HG02938 (cell line): ENCODE data around the gene DYNLT2.

Experiments used
- ATAC-seq: cut with Tn5 transposase; IDR thresholded peaks from one replicate; pipeline ENCODE4 v1.9.1; 2021; ENCODE audit warnings: mild to moderate bottlenecking, moderate library complexity; ENCODE audit not compliant: unreplicated experiment

DYNLT2 gene

DNA sequence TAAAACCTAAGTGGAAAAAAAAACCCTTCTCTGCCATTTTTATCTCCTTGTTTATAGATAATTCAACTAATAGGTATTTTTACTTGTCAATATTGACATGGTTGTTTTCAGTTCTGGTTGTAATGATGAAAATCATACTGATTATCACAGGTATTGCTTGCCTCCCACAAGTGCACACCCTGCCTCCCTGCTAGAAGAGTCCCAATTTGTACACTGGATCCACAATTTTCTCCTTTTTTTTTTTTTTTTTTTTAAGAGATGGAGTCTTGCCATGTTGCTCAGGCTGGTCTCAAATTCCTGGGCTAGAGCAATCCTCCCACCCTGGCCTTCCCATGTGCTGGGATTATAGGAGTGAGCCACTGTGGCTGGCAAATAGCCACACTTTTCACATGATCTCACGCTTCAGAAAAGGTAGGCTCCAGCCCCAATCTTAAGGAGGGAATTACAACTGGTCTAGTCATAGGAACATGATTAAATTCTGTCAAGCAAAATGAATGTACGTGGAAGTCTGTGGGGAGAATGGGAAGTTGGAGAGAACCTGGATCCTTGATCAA is 12.3 kb downstream of the DYNLT2 start:
- ATAC-seq, result no peak

DNA sequence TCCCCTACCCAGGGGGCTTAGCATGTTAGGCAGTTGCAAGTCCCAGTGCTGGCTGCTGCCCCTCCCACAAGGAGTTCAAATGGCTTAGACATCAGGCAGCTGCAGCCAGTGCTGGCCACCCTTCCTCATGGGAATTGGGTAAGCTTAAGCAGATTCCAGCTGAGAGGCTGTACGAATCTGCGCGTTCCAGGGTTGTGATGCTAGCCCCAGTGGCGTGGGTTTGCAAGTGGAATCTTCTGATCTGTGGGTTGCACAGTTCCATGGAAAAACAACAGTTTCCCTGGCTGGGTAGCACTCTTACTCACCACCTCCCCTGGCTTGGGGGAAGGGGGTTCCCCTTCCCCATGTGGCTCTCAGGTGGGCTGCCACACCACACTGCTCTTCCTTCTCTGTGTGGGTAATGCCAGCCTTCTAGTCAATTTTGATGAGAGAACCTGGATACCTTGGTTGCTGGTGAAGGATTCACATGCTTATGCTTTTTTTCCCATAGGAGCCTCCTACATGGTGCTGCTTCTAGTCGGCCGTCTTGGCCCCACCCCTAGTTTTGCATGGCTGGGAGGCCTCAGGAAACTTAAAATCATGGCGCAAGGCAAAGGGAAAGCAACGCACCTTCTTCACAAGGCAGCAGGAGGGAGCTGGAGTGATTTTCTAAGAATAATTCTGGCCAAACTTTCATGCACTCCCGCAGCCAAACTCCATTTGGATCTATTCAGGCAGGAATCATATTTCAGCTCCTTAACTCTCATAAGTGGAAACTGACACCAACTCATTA is 13.0 kb downstream of the DYNLT2 start:
- no peak for ATAC-seq

DNA sequence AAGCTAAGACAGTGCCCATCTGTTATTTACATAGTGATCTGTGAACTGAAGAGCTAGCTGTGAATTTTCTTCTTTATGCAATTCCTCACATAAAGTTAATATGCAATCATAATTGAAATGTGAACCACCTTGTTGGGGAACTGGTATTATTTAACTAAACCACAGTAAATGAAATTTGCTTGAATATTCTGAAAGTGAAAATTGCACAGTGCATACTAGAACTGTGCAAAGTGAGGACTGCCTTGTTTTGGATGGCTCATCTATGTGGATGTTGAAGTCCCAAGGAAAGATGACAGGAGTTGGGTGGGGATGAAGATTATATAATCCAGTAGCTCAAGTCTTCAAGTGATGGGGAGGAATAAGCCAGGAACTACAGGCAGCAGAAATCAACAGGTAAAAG is 21.4 kb downstream of the DYNLT2 start:
- ATAC-seq, result no peak

DNA sequence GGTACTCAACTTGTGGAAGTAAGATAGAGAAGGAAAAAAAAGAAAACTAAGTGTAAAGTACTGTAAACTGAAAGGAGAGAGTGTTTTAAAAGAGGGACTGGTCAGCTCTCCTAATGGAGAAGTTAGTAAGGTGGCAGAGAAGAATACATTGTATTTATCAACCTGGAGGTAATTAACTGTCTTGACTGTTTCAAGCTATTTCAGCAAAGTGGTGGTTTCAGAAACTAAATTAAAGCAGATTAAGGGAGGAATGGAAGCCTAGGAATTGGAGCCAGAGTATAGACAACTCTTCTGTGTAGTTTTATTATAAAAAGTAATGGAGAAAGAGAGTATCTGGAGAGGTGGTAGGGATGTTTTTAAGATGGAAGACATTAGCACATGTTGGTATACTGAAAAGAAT is 24.4 kb downstream of the DYNLT2 start:
- no peak for ATAC-seq

DNA sequence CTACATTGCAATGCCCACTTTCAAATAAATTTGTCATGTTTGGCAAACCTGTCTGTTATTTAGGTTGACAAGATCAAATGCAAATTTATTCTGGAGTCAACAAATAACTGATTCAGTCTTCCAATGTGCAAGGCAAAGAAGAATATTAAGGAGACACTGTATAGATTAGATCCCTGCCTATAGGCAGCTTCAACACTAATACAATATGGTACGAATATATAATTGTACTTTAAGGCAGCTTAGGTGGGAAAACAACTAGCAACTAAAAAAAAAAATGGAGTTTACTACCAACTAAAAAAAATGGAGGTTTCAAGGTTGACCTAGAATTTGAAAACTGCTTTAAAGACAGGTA is 25.3 kb downstream of the DYNLT2 start:
- ATAC-seq, result no peak

DNA sequence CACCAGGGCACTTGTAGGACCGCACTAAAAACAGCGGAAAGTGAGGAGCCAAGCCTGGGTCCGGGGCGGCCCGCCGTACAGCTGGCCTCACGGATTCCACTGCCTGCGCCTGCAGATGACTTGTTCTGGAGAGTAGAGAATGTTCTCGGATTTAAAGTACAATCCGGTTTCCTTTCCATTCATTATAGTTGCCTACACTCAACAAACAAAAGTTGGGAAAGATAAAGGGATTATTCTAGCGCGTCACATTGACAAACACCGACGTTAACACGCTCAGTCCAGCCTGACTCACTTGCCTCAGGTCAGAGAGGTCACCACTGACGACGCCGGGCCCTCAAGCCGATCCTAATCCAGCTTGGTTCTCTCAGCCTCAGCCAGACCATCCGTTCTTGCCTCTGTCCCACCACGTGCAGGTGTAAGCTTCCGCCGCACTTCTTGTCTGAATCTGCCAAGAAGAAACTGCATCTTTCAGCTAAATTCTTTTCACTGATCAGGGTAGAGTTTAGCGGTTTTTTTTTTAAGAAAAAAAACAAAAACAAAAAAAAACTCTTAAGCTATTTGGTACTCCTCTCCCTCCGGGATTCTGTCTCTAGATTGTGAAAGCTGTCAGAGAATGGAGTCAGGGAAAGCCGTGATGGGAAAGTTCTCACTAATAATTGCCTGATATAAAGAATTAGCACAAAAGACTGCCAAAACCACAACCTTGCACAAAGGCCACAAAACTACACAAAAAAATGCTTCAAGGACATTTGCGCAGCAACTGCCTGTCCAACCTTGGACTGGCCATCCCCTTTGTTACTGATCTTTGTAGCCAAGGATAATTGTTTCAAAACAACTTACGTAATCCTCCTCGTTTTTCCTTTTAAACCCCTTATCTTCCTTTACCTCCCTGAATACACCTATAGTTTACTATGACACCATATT is 26.0 kb downstream of the DYNLT2 start:
- ATAC-seq, result peak; percentile 13

DNA sequence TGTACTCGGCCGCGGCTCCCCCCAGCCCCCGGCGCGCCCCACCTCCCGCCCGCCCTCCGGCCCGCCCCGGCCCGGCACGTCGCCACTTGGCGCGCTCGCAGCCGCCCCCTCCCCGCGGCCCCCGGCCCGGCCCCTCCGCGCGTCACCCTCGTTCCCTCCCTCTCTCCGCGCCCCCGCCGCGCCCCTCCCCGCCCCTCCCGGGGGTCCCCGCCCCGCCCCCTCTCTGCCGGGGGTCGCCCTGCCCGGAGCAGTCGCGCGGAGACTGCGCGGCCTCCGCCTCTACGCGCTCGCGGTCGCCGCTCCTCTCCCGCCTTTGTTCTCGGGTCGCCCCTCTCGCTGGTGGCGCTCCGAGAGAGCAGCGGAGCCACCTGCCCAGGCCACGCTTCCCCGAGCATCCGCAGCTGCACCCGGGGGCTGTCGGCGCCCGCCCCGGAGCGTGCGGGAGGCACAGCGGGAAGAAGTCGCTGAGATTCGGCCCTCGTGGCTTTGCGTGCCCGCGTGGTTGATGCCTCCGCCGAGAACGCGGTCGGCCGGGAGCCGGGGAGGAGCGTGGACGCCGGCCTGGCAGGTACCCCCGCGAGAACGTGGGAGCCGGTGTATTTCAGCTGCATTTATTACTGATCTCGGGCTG is 26.8 kb downstream of the DYNLT2 start, which contains the start of gene PHF10:
Gene PHF10, minus strand, starts transcription at position 7 of the 631 bp plus-strand sequence. CDS start 569 bp downstream, outside the sequence.
- ATAC-seq, result peak; percentile 29

DNA sequence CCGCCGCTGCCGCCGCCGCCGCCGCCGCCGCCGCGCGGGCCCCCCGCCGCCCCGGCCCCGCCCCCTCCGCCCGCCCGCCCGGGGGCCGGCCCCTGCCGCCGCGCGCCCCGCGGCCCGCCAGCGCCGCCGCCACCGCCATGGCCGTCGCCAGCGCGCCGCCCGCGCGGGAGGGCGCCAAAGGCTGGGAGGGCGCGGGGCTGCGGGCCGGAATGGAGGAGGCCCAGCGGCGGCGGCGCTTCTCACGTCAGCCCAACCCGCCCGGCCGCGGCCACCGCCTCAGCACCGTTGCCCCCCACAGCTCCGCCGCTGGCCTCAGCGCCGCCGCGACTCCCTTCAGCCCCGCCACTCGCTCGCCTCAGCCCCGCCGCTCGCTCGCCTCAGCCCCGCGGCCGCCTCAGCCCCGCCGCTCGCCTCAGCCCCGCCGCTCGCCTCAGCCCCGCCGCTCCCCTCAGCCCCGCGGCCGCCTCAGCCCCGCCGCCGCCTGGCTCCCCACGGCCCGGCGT is 27.3 kb downstream of the DYNLT2 start:
- peak; percentile 18 for ATAC-seq

DNA sequence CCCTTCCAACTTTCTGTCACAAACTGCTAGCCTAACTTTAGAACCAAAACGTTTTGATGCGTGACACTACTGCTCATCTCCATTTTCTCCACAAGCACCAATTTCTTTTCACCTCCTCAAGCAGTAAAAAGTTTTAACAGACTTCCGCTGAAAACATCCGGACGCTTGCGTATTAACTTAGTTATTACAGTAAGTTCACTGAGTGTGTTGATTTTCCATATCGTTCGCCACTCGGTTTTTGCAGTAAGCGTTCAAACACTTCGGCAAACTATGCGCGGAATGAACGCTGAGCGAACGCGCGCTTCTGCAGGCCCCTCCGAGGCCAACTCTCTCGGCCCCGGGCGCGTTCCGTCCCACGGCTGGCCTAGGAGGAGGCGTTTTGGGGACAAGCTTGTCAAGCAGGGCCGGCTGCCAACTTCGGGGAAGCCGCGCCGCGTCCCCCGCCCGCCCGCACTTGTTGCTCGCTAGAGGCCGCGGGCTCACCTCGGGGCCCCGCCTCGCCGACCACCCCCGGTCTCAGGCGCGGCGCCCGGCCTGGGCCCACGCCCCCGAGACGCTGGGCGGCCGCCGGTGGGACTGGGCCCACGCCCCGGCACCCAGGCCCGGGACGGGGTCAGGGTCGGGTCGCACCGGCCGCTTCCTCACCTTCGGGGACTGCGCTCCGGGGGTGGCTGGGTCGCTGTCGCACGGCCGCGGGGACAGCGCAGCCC is 28.0 kb downstream of the DYNLT2 start:
- ATAC-seq, result peak; percentile 47

DNA sequence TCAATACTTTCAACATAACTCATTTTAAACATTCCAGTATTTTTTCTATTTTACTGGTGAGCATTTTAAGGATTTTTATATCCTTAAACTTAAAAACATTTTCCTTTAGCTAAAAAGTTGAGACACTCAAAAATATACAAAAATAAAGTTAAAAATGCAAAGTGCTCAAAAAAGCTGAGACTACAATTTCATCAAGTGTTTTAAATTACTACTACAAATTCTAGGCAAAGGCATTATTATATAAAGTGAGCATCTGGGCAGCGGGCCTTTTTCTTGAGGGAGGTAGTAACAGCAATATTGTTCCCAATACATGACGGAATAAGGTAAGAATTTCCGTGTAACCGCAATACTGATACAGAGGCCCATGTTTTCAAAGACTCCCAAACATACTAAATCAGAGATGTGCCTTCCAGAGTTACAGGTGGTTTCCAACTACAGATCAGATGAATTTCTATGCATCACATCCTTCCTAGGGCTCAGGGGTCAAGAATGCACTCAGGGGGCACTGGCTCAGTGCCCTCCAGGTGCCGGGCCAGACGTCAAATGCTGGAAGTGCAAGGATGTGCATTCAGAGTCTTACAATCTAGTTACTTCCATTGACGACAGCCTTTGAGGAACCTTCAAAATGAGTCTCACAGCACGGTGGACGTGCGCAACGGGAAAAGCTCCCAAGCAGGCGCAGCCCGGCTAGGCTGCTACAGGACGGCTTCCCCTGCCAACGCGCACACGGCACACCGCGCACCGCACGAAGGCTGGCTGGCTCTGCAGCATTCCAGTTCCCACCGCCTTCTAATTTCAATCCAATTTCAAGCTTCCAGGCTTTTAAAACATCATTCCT is 28.8 kb downstream of the DYNLT2 start:
- peak; percentile 27 for ATAC-seq

DNA sequence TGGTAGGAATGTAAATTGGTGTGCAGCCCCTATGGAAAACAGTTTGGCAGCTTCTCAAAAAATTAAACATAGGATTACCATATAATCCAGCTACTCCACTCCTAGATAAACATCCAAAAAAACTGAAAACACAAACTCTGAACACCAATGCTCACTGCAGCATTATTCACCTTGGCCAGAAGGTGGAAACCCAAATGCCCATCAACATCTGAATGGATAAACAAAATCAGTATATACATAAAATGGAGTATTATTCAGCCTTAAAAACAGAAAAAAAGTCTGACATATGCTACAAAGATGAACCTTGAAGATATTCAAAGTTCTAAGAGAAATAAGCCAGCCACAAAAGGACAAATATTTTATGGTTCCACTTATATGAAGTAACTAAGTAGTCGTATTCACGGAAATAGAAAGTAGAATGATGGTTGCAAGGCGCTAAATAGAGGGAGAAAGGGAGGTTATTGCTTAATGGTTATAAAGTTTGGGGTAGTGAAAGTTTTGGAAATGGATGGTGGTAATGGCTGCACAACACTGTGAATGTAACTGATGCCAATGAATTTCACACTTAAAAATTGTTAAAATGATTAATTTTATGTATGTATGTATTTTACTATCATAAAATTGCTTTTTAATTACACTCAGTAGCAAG is 31.0 kb downstream of the DYNLT2 start:
- ATAC-seq, result no peak

DNA sequence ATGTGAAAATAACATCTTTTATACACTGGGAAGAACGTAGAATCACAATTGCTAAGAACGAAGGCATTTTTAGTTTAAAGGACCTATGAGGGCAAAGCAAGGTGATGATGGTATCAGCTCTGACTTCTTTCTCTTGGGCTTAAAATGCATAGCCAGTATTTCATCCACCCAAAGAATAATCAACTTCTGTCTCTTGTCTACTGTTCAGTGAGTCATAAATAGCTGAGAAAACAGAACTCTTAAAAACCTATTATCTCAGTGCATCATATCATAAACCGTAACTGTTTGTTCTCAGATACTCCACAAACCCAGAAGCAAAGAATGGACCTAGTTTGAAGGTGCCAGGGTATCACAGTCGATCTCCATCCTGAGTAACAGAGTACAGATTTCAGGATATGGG is 32.3 kb downstream of the DYNLT2 start:
- ATAC-seq, result no peak

DNA sequence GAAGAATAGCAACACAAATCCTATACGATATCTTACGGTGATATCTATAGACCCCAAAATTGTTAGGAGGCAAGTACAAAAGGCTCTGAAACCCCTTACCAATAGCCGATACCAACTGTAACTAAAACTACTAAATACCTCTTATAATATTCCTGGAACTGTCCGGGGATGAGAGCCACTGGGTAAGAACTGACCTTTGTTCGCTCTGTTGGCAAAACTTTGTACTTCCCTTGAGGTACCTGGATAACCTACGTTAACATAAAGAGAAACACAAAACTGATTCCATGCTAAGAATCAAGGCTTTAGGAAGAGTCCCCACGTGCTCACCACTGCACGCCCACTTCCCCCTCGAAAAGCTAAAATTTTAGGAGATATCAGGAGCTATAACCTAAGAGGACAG is 36.8 kb downstream of the DYNLT2 start:
- no peak for ATAC-seq

DNA sequence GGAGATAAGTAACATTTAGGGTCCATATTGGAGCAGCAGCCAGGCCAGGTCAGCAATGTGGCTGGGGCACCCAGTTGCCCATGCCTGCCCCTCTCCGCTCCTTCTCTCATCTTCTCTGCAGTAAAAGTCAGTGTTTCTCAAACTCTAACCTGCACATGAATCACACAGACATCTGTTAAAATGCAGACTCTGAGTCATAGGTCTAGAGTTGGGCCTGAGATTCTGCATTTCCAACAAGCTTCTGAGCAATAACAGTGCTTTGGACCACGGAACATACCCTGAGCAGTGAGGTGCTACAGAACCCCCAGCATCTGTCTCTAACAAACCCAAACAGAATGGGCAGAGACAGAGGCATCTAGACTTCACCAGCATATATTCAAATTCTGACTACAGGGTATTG is 37.2 kb downstream of the DYNLT2 start:
- no peak for ATAC-seq

DNA sequence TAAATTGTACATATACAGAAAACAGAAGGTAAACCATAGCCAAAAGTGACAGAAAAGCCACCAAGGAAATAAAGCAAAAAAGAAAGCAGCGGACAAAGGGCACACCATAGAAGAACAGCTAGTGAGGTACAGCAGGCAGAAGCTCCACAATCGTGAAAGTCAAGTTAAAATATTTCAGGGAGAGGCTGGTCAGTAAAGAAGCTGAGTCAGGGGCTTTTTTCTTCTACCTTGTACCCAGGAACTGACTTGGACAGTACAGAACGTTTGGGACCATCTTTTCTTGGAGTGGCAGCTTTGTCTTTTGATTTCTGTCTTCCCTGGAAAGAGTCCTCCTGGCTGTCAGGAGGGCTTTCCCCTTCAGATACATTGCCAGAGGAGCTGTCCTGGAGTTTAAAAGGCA is 41.4 kb downstream of the DYNLT2 start:
- no peak for ATAC-seq

DNA sequence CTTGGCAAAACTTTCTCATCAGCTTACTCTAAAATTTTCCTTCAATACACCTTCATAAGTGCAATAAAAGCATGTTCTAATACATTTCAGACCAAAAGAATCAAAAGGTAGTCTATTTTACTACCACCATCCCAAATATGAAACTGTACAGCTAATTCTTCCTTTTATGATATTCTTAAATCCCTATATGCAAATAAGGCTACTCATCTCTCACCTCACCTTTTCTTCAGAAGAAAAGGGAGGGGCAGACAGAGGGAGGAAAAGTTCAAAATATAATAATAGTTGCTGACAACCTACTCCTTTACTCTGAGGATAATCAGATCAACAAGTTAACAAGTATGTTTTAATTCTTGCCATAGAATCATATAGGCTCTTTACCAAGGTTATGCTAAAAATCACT is 42.1 kb downstream of the DYNLT2 start:
- ATAC-seq, result no peak

DNA sequence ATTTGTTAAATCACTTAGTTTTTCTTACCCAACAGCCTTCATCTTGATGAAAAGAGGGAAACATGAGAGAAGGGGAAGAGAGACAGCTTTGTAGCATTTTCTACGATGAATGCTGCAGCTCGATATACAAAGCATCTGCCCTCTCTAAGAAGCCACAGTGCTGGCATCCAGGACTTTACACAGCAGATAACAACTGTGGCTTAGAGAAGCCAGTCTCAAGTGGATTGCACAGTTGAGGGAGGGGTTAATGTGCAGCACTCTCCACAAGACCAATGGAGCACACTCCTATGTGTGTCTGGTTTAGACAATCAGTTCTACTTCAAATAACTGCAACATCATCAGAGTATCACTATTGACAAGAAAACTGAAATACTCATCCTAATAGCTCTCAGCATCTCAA is 43.6 kb downstream of the DYNLT2 start:
- ATAC-seq, result no peak

DNA sequence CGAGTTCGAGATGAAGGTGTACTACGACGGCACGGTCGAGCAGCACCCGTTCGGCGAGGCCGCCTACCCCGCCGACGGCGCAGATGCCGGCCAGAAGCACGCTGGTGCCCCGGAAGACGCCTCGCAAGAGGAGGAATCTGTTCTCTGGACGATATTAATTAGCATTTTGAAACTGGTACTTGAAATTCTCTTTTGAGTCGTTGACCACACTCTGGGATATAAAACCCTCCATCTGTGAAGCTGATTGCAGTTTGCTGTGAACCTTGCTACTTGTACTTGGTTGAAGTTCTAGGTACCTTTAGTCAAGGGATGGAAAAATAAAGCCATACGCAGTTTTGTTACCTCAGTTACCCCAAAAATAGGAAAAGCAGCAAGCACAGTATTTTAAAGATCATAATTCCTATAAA is 48.5 kb downstream of the DYNLT2 start:
- ATAC-seq, result peak; percentile 23
